ENCODE results near the gene PCYT2.

GRCh38 chr17:81950501-81950900 lies 39.3 kb upstream of the PCYT2 start:
- TF ChIP-seq POLR2A (IDR thresholded peaks at IDR 0.05), result no peak
- TF ChIP-seq CTCF (IDR thresholded peaks at IDR 0.05), result no peak
